Memory B cell (primary cell): ENCODE measurements around the gene AMHR2.

ENCODE experiments used
- ATAC-seq: fragments of 150-1000 bp; cut with Tn5 transposase; 2 replicates; pipeline ENCODE4 v1.10.0; 2021; ENCODE audit warnings: low read depth, mild to moderate bottlenecking, moderate library complexity
- DNase-seq, 2 donors: peaks; one replicate each; pipeline ENCODE4 v3.0.0; 2022; ENCODE audit warnings: low spot score in 2 of 2
- H3K27ac Mint-ChIP-seq: one replicate; pipeline ENCODE4 v1.8.0; 2022; ENCODE audit warnings: mild to moderate bottlenecking, moderate library complexity, mixed read lengths
- H3K27me3 Mint-ChIP-seq: one replicate; pipeline ENCODE4 v1.8.0; 2022; ENCODE audit warnings: mixed read lengths
- H3K36me3 Mint-ChIP-seq: one replicate; pipeline ENCODE4 v1.8.0; 2022; ENCODE audit warnings: mild to moderate bottlenecking, mixed read lengths
- H3K4me1 Mint-ChIP-seq: one replicate; pipeline ENCODE4 v1.8.0; 2022; ENCODE audit warnings: mixed read lengths
- H3K4me3 Mint-ChIP-seq: one replicate; pipeline ENCODE4 v1.8.0; 2022; ENCODE audit warnings: mild to moderate bottlenecking, moderate library complexity, mixed read lengths
- H3K9me3 Mint-ChIP-seq: one replicate; pipeline ENCODE4 v1.8.0; 2022; ENCODE audit warnings: mixed read lengths

The AMHR2 gene

DNA sequence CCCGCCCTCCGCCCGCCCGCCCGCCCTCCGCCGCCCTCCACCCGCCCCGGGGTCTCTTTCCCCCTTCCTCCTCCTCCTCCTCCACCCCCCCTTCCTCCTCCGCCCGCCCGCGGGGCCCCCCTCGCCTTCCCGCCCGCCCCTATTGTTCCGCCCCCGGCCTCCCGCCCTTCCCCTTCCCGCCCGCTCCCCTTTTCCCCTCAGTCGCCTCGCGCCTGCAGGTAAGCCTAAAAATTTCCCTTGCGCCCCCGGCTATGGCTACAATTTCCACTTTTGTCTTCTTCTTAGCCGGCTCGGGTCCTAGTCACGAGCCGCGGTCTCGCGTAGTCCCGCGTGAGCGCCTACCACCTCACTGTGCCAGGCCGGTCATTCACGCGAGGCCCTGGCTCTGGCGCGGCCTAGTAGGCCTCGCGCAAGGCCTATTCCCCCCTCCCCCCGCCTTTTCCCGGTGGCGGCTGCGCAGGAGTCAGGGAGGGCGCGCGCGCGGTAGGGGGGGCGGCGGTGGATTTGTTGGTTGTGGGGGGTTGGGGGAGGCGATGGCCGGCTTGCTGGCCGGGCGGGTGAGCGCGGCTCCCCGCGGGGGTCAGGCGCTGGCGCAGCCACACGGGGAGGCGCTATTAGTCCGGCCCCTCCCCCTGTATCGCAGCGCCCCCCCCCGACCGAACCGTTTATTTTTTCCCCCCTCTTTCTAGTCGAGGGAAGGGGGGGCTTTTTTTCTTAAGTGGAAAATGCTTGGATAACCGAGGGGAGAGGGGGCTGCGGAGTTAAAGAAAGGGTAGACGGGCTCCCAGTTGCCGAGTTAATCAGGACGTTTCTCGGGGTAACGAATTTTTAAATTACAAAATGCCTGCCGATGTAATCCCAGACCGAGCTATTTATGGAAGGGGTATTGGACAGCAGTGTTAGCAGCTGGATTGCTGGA is 28.8 kb downstream of the AMHR2 start:
- Mint-ChIP-seq H3K4me1 (peaks cover 22% of the 10 kb centered on the region), H3K36me3 (peaks cover 18% of the 10 kb centered on the region), H3K9me3 (no peaks in the 10 kb centered on the region), H3K4me3 (peak overlapping the region; percentile 92), H3K27ac (peak overlapping the region; percentile 94), H3K27me3 (no peaks in the 10 kb centered on the region)
- DNase-seq (peak; percentile 82), ATAC-seq (peak; percentile 39)

DNA sequence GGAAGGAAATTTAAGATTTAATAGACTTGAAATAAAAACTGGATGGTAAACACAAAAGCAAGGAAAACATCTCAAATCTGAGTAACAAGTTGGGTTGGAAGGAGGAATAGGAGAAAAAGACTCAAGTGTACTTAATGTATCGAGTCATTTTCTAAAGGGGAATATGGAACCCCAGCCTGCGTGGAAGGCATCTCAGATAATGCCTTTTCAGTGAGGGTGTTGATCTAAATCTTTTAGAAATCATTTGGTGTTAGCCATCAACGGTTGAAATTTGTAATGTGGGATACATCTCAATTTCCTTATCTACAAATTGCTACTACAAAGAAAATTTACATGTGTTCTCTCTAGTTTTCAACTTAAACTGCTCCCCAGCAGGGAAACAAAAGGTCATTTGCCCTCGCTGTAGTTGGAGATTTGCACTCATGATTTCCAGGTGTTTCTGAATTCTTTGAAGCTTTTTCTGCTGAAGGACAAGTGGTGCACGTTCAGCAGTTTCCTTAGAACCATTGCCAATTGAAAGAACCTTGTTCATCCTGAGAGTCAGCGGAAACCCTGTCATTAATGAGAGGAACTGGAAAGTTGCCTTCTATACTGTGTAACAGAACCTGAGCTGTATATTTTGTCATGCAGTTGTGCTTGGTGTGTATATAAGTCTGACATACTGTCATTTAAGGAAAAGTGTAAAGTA is 30.4 kb downstream of the AMHR2 start:
- Mint-ChIP-seq H3K4me3 (no peak overlapping the region), H3K27me3 (no peaks in the 10 kb centered on the region)
- no peak for DNase-seq

DNA sequence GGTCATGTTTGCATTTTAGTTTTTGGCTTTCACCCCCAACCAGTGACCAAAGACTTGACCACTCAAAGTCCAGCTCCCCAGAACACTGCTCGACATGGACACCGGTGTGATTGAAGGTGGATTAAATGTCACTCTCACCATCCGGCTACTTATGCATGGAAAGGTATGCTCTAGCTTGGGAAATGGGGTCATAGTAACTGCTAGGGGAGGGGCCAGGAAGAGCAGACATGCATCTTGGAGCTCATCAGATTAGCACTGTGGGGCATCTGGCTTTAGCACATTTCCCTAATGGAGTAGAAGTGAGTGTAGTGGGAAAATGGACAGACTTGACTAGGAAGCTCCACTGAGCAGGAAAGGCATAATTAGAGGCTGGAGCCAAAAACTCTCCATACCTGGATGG is 31.1 kb downstream of the AMHR2 start:
- Mint-ChIP-seq H3K9me3 (no peaks in the 10 kb centered on the region), H3K36me3 (peaks cover 16% of the 10 kb centered on the region), H3K4me3 (no peak overlapping the region), H3K27ac (no peak overlapping the region), H3K27me3 (no peaks in the 10 kb centered on the region), H3K4me1 (peaks cover 21% of the 10 kb centered on the region)
- ATAC-seq (no peak), DNase-seq (no peak)

More for the DNA sequence above, 30.4 kb downstream of the AMHR2 start:
- Mint-ChIP-seq H3K27ac (no peak overlapping the region), H3K4me1 (peaks cover 20% of the 10 kb centered on the region), H3K9me3 (no peaks in the 10 kb centered on the region), H3K36me3 (peaks cover 14% of the 10 kb centered on the region)
- no peak for ATAC-seq

DNA sequence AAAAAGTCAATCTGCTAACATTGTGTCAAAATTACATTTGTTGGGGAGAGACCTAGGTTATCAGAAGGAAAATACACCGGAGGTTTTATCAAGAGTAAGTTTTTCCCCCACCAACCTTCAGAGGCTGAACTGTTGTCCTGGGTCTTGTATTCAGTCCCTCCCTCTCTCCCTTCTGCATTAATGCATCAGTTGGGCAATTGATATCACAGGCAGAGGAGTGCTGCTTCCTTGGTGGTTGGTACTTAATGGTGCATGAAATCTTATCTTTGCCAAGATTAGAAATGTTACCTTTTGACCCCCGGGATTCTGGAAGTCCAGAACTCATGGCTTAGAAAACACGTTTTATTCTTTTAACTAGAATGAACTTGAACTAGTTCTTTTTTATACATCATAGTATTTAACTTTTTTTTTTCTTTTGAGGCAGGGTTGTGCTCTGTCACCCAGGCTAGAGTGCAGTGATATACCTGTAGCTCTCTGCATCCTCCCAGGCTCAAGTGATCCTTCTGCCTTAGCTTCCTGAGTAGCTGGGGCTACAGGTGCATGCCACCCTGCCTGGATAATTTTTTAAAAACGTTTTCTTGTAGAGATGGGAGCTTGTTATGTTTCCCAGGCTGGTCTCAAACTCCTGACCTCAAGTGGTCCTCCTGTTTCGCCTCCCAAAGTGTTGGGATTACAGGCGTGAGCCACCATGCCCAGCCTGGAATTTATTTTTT is 33.2 kb downstream of the AMHR2 start:
- Mint-ChIP-seq H3K4me1 (peaks cover 23% of the 10 kb centered on the region), H3K27ac (no peak overlapping the region), H3K27me3 (no peaks in the 10 kb centered on the region), H3K36me3 (peaks cover 29% of the 10 kb centered on the region), H3K4me3 (no peak overlapping the region), H3K9me3 (no peaks in the 10 kb centered on the region)
- no peak for DNase-seq
- no peak for ATAC-seq

DNA sequence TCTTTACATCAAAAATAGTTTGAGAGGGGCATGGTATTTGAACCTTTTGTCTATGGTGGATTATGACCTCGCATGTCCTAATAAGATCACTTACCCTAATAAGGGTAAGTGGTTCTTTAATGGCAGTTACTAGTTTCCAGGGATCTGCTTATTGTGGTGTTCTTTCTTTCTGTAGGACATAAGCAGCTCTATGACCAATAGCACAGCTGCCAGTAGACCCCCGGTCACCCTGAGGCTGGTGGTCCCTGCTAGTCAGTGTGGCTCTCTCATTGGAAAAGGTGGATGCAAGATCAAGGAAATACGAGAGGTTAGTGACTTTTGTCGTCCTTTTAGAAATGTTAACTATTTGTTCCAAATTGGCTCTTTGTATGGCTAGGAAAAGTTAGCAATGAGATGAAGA is 35.4 kb downstream of the AMHR2 start:
- Mint-ChIP-seq H3K4me3 (no peak overlapping the region), H3K27me3 (no peaks in the 10 kb centered on the region), H3K36me3 (peaks cover 36% of the 10 kb centered on the region), H3K9me3 (no peaks in the 10 kb centered on the region), H3K27ac (no peak overlapping the region), H3K4me1 (peaks cover 15% of the 10 kb centered on the region)
- DNase-seq (no peak), ATAC-seq (no peak)

DNA sequence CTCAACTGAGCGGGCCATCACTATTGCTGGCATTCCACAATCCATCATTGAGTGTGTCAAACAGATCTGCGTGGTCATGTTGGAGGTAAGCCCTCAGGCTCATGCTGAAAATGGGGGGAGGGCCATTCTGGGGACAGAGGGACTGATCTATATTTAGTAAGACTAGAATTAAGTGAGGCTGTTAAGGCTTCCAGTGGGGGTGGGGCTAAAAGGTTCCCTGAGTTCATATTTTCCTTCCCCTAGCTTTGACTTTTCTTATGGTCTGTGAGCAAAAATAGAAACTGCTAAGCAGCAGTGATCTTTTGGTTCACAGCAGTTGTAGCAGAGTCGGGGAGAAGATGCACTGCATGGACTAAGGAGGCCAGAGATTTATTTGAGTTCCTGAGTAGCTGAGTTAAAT is 37.4 kb downstream of the AMHR2 start:
- peaks cover 12% of the 10 kb centered on the region for H3K4me1 Mint-ChIP-seq

DNA sequence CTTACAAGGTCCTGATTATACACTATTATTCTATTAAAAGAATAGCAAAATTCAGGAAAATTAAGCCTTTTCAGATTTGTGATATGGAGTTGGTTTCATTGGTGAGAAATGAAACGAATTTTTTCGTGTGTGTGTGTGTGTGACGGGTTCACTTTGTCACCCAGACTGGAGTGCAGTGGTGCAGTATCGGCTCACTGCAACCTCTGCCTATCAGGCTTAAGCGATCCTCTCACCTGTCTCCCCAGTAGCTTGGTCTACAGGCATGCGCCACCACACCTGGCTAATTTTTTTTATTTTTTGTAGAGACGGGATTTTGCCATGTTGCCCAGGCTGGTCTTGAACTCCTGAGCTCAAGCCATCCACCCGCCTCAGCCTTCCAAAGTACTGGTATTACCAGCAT is 37.9 kb downstream of the AMHR2 start:
- Mint-ChIP-seq H3K27ac (no peak overlapping the region), H3K27me3 (no peaks in the 10 kb centered on the region), H3K9me3 (no peaks in the 10 kb centered on the region), H3K4me3 (no peak overlapping the region), H3K4me1 (peaks cover 13% of the 10 kb centered on the region), H3K36me3 (peaks cover 42% of the 10 kb centered on the region)
- DNase-seq (no peak), ATAC-seq (no peak)

More for the DNA sequence above, 37.4 kb downstream of the AMHR2 start:
- Mint-ChIP-seq H3K9me3 (no peaks in the 10 kb centered on the region), H3K27ac (peak overlapping the region; percentile 35), H3K36me3 (peaks cover 38% of the 10 kb centered on the region), H3K27me3 (no peaks in the 10 kb centered on the region), H3K4me3 (no peak overlapping the region)
- DNase-seq (no peak), ATAC-seq (no peak)

DNA sequence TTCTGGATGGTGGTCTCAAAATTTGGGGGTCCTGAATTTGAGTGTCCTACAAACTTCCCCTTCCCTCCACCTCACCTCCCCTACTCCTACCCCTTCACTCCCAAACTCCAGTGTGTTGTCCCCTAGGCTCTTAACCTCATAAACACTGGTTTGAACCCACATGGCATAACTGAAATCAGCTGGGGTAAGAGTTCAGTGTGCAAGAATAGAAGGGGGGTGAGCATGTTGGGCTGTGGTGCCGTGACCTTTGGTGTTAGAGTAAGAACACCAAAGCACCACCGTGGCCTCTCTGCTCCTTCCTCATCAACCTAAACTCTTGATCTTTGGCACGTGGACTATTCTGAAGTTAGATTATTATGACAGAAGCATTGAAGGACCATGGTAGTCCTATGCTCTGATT is 39.3 kb downstream of the AMHR2 start:
- peaks cover 49% of the 10 kb centered on the region for H3K36me3 Mint-ChIP-seq
- no peak overlapping the region for H3K27ac Mint-ChIP-seq
- H3K4me3 Mint-ChIP-seq, result no peak overlapping the region
- H3K4me1 Mint-ChIP-seq, result peaks cover 18% of the 10 kb centered on the region
- no peaks in the 10 kb centered on the region for H3K9me3 Mint-ChIP-seq
- ATAC-seq (no peak), DNase-seq (no peak)
- no peaks in the 10 kb centered on the region for H3K27me3 Mint-ChIP-seq

DNA sequence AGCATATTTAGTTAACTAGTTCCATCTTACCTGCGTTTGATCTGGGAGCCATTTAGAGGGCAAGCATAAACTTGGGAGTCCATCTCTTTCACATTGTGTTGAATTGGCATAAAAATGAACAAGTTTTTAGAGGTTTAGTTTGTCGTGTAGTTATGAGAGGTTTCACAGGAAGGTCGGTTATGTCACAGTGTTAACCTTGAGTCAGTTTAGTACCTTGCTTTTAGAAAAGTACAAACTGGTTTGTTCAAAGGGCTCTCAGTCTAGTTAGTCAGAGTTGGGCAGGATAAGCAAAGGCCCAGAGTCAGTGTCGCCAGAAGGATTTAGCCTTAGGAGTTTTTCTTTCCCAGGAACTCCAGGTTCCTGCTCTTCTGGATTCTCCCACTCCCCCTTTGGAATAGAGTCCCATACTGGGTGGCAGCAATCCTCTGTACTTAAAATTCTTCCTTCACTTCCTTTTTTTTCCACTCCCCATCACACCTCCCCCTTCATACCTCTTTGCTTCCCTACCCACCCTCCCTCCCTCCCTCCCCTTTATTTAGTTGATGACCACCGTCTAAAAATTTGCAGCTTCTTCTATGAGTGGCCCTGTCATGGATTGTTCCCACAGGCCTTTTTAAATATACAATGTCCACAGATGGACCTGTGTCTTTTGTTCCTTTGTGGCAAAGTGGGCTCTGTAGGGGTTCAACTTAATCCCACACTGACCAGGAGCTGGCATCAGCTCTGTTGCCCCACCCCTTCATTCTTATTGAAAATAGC is 40.3 kb downstream of the AMHR2 start:
- Mint-ChIP-seq H3K4me1 (peaks cover 18% of the 10 kb centered on the region), H3K9me3 (no peaks in the 10 kb centered on the region), H3K27ac (peak overlapping the region; percentile 40), H3K4me3 (no peak overlapping the region), H3K27me3 (no peaks in the 10 kb centered on the region), H3K36me3 (peaks cover 52% of the 10 kb centered on the region)
- ATAC-seq, result no peak
- DNase-seq, result no peak

DNA sequence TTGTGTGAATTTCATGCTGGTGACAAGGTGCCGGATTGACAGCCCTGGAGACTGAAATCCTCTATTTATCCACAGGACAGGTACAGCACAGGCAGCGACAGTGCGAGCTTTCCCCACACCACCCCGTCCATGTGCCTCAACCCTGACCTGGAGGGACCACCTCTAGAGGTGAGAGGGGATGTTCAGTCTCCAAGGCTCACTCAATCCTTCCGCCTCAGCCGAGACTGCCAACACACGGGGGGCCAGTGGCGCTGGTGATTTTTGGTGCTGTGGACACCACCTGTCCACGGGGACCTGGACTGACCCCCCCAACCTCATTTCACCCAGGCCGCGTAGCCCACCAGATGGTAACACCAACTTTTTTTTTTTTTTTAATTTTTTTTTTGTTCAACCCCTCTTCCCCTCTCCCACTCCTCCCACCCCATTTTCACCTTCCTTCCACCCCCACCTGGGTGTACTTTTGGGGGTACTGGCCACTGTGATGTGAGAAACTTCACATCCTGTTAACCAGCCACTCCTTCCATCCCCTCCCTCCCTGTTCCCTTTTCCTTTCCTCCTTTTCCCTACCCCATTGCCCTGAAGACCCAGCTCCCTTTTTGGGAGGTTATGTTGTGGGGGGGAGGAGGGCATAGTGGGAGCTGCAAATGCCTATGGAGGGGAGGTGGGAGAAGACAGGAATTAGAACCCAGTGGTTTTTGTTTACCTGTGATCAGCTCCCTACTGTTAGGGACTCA is 41.2 kb downstream of the AMHR2 start:
- Mint-ChIP-seq H3K4me3 (no peak overlapping the region), H3K27ac (no peak overlapping the region), H3K36me3 (peaks cover 50% of the 10 kb centered on the region), H3K27me3 (no peaks in the 10 kb centered on the region), H3K9me3 (no peaks in the 10 kb centered on the region), H3K4me1 (peaks cover 16% of the 10 kb centered on the region)
- no peak for ATAC-seq
- DNase-seq, result no peak

DNA sequence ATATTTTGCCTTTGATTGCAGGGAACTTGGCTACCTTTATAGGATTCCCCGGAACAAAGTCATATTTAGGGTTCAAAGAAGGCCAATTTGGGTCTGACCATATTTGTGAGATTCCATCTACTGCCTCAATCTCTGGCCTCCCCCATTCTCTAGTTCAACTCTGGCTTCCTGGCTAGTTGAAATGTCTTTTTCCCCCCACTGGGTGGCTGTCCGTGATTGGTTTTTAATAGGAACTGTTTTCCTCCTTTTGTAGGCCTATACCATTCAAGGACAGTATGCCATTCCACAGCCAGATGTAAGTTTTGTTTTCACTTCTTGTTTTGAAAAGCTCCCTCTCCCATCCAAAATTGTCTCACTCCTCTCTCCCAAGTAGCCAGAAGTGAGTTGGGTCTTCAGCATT is 42.0 kb downstream of the AMHR2 start:
- no peak overlapping the region for H3K27ac Mint-ChIP-seq
- DNase-seq, result no peak
- peaks cover 15% of the 10 kb centered on the region for H3K4me1 Mint-ChIP-seq
- H3K36me3 Mint-ChIP-seq, result peaks cover 43% of the 10 kb centered on the region
- no peaks in the 10 kb centered on the region for H3K9me3 Mint-ChIP-seq
- H3K27me3 Mint-ChIP-seq, result no peaks in the 10 kb centered on the region
- H3K4me3 Mint-ChIP-seq, result no peak overlapping the region
- ATAC-seq, result no peak

DNA sequence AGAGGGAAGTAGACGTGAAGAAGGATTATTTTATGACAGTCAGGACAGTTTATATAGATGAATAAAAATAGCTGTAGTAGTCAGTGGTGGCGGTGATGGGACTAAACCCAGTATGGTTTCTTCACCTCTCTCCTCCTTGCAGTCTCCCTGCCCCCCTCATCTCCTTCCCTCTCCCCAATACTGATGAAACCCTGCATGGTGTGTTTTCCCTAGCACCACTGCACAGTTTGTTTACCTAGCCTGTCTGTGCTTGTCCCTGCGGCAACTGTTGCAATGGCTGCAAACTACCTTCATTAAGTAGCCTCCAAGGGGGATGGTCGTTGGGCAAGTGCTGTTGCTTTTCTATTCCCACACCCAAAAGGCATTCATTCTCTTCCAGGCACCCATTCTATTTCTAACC is 43.0 kb downstream of the AMHR2 start:
- Mint-ChIP-seq H3K9me3 (no peaks in the 10 kb centered on the region), H3K4me1 (peaks cover 13% of the 10 kb centered on the region), H3K27me3 (no peaks in the 10 kb centered on the region), H3K27ac (no peak overlapping the region), H3K4me3 (no peak overlapping the region), H3K36me3 (peaks cover 41% of the 10 kb centered on the region)
- DNase-seq, result no peak
- ATAC-seq, result no peak

DNA sequence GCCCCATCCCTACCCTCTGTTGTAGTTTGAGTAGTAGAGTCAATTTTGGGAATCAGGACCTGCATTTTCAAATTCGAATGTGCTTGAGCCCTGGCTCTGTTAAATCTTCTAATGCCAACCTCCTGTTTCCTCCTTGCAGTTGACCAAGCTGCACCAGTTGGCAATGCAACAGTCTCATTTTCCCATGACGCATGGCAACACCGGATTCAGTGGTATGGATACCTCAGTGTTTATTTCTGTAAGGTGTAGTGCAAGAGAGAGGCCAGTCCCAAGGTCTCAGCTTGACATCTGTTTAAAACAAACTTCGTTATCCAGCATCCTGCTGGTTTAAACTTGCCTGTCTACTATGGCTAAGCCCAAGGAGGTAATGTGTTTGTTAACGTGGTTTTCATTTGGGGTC is 43.4 kb downstream of the AMHR2 start:
- ATAC-seq (no peak), DNase-seq (no peak)
- H3K4me3 Mint-ChIP-seq, result no peak overlapping the region
- H3K27ac Mint-ChIP-seq, result no peak overlapping the region
- no peaks in the 10 kb centered on the region for H3K9me3 Mint-ChIP-seq
- peaks cover 13% of the 10 kb centered on the region for H3K4me1 Mint-ChIP-seq
- peaks cover 46% of the 10 kb centered on the region for H3K36me3 Mint-ChIP-seq
- H3K27me3 Mint-ChIP-seq, result no peaks in the 10 kb centered on the region
